CD1c-positive myeloid dendritic cell (primary cell): ENCODE results near the gene HS2ST1.

Experiments
- DNase-seq: peaks from one replicate; pipeline ENCODE4 v3.0.0-alpha.2; 2016; ENCODE audit errors: extremely low spot score

HS2ST1 gene

GRCh38 chr1:87111659-87112371 is 197.4 kb downstream of the HS2ST1 start:
- DNase-seq = no peak

DNA sequence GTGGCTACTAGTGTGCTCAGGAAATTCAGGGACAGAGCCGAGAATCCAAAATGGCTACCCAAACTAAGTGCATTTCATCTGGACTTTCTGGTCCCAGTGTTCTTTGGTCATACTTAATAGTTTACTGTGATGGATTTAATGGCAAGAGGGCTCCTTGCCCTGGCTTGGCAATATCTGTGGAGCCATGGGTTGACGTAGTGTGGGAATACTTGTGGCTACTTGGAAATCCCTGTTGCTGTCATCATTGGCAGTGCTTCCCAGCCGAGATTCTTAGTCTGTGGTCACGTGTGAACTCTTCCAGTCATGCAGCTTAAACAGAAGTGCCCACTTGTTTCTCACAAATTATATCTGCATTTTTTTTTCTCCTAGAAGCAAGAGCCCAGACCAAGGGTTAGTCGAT is 198.9 kb downstream of the HS2ST1 start:
- DNase-seq = no peak

- DNase-seq = no peak
Observed at GRCh38 chr1:87115317-87115890, 201.0 kb downstream of the HS2ST1 start.

GRCh38 chr1:87115891-87116290 is 201.5 kb downstream of the HS2ST1 start:
- no peak for DNase-seq

DNA sequence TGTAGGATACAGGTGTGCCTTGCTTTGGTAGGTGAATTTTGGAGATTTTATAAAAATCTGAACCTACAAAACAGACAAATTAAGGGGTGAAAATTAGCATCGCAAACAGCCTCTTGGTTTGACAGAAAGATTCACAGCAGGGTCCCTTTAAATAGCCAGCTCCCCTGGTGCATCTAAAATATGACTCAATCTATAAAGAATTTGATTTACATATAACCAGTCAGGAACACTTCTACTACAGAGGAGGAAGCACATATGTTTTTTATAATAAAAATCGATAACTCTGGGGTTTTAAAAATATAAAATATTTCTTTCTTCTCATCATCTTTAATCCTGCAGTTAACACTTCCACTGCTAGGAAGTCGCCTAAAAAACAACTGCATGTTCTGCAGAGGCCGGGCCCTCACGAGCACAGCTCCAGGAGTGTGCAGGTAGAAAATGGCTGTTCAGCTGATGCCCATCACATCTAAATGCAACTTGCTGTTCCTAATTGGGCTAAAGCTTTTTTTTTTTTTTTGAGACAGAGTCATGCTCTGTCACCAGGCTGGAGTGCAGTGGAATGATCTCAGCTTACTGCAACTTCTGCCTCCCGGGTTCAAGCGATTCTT is 203.4 kb downstream of the HS2ST1 start:
- no peak for DNase-seq

DNA sequence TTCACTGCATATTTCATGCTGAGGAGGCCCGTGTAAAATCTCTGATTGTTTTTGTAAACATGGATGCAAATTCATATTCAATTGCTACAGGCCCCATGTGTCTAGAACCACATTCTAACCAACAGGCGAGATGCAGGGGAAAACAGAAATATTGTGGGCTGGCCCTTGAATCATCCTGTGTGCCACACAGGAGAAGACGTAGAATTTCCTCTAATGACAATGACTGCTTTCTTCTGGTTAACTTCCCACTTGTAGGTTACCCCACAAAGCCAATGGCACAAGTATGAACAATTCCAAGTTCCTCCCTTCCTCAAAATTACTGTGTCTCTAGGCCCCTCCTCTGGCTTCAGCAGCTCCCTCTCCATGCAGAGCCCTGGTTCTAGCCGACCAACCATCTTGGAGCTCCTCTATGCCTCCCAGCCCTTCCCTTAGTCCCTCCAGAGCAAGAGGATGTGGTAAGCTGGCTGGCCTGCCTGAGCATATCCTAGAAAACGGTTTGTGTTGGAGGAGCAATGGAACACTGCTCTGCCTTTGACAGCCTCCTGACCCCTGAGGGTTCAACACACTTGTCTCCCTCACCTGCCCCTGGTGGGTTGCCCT is 205.2 kb downstream of the HS2ST1 start:
- DNase-seq = peak; percentile 36

- DNase-seq = no peak
Observed at GRCh38 chr1:87120779-87121178, 206.3 kb downstream of the HS2ST1 start.

DNA sequence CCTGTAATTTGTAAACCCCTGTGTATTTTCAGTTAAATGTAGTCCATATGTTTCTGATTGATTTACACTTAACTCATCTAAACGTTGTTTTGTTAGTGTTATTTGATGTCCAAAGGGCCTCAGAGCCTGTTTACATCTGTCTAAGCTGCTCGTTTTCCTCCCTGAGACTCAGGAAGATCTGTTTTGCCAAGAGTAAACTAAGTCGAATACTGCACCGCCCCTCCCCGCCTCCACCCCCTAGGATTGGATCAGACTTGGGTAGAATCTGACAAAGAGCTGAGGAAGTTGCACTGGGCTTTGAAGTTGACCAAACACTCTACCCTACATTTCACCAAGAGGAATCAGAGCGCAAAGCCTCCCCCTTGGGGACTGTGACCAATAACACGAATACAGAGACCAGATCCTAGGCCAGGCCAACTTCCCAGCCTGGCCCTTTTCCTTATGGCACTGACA is 207.3 kb downstream of the HS2ST1 start:
- DNase-seq = no peak

- DNase-seq = no peak
Observed at GRCh38 chr1:87122243-87122642, 207.8 kb downstream of the HS2ST1 start.

DNA sequence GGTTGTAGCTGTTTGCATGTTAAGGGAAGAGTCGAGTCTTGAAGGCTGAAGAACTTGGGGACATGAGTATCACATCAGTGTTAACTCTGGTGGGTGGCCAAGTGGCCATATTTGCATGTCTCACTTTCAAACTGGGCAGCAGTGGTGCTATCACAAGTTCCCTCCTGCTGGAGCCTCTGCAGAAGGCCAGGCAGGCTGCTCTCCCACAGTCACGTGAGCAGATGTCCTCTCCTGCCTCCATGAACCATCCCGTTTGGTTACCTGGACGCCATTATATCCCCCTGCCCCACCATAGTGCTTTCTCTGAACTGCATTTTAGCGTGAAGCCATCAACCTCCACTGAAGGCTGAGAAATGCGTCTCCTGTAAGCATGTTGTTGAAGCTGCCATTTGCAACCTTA is 209.2 kb downstream of the HS2ST1 start:
- DNase-seq = no peak

- no peak for DNase-seq
Observed at GRCh38 chr1:87126886-87127505, 212.6 kb downstream of the HS2ST1 start.

DNA sequence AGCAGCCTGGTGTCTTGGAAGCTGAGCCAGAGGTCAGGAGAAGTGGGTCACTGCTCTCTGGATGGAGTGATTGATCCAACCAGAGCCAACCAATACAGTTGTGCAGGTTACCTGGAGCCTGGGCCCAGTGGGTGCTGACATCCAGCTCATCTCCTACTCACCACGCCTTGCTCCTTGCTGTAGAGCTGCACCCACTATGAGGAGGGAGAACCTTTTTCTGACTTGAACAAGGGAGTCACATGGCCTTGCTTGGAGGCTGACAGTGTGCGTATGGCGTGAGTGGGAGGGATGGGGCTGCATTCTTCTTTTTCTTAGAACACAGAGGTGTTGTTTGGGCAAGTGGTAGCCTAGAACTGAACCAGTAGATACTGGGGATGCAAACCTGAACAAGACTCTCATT is 213.1 kb downstream of the HS2ST1 start:
- DNase-seq = no peak

DNA sequence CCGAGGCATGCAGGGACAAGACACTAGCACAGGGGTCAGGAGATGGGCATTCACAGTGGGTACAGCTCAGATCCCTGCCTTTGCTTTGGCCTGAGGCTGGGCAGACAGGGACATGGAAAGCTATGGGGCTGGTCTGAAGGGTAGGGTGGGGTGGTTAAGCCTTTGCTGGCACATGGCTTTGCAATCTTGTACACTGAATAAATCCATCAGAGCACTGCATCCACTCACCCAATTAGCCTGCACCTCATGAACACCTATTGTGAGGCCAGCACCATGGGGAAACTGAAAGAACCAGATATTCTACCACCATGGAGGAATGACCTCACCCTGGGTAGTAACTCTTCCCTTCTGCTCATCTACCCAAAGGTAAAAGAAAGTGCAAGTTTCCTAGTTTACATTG is 214.6 kb downstream of the HS2ST1 start:
- DNase-seq = no peak

DNA sequence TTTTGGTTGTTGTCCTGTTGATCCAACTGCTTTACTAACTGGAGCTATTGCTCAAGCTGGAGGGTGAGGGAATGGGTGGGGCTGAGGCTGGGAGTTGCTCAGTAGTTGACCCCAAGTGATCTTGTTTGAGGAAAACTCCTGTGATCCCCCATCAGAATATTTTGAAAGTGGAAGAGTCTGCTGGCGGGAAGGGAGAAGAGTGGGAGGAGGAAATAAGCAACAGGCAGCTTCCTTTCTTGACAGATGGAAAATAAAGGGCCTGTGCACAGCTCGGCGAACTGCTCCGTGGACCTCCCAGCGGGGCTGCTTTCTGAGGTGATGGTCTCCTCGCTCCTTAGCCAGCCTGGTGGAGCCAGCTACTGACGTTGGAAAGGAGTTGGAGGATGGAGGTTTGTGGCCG is 215.2 kb downstream of the HS2ST1 start:
- no peak for DNase-seq

- no peak for DNase-seq
Observed at GRCh38 chr1:87130438-87130837, 216.0 kb downstream of the HS2ST1 start.

DNA sequence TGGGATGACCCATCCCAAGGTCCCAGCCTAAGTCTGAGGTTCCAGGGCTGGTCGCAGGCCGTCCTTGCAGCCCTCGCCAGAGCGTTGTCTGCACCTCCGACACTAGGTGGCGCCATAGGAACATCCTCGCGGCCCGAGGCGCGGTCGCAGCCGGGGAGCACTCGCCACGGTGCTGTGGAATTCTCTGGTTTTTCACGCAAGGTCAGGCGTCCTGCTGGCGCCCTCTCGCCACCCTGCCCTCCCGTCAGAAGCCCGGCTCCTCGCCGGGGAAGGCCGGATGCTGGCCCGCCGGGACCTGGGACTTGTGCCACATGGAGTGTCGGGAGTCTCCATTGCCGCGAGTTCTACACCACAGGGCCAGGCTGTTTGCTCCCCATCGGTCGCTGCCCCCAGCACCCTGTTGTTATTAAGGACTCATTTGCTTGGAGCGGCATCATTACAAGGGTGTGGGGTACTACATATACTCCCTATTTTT is 217.4 kb downstream of the HS2ST1 start:
- peak; percentile 87 for DNase-seq

DNA sequence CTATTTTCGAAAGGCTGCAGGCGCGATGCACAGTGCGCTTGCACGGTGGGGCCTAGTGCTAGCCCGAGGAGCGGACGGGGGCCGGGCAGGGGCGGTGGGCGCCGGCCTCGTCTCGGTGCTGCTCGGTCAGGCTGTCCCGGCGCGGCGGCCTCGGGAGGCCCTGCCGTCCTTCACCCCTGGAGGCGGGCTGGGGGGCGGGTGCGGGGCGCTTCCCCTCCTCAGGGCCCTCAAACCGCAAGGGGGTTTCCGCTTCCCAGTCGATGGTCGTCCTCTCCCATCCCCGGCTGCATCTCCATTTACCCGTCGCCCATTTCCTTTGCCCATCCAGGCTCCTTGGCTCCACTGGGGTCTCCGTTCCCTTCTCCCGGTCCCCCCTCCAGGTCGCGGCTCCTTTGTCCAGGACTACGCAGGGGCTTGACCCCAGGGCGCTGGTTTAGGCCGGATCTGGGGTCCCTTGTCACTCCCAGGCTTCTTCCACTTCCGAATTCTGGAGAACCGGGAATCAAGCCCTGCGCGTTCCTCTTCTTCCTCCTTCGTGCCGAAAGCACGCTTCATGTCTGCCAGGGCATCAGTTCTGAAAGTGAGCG is 217.9 kb downstream of the HS2ST1 start:
- peak; percentile 38 for DNase-seq

DNA sequence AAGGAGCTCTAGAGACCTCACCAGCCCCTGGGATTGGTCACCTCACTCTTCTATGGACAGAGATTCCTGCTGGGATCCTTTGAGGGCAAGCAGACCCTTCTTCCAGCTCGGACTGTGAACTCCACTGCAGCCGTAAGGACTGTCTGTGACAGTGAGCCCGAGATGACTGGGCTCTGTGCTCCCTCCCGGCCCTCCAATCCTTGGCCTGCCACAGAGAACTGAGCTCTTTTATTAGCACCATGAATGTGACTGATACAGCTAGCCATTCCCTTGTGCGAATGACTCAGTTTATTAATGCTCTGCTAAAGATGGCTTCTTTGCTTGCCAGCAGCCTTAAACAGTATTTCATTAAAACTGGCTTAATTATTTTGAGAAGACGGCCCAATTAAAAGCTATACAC is 219.6 kb downstream of the HS2ST1 start:
- no peak for DNase-seq

DNA sequence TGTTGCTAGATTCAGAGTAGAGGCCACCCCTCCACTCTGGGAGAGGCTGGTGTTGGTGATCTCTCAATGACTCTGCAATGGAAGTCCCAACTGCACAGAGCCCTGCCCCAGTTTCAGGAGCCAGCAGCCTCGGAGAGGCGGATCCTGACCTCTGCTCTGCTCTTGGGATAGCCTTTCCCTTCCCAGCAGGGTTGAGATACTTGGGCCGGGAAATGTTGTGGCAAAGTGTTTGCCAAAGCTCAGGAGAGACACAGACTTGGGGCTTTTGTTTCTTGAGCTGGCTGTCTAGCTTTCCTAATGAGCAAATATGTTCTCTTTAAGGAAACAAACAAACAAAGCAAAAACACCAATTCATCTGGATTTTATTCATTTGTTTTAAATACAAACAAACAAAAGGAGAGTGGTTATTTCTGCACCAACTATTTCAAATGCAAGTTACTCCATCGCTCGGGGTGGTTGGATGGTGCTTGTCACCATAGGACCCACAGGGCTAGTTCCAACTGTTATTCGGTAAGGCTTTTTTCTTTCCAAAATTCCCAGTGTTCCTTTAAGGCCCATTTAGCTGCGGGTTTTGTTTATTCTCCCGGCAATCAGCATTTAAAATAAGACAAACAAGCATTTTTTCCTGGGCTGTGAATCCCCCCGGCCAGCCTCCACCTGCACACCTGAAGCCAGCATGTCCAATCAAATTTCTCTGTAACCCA is 220.3 kb downstream of the HS2ST1 start:
- DNase-seq = no peak

DNA sequence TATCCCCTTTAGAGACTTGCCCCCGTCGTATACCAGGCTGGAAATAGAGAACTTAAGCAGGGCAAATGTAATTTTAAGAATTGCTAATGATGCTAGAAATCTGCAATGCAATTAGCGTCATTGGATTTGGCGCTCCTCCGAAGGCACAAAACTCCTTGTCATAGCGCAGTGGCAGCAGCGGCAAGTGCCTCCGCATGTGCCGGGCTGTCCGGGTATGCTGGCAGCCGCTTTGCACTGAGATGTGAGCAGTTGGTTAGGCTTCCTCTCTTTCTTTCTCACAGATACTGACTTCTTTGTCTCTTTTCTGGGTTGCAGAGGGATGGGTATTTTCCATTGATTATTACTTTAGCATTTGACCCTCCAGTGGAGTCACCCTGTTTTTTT is 220.9 kb downstream of the HS2ST1 start:
- no peak for DNase-seq

GRCh38 chr1:87136607-87137341 is 222.3 kb downstream of the HS2ST1 start:
- no peak for DNase-seq
